Measurements from ENCODE around the gene P2RX4. TPM values are rescaled to one million over a fixed set of nuclear protein-coding genes. Genes with fewer than 3 reads are reported as not detected.
A peak's percentile ranks its signal among the peaks of the same experiment; 100 is the strongest.

Gene P2RX4
- total RNA-seq, 2 experiments from 2014 or later, result 10.8 to 17.7 TPM

- peaks cover 10% of the 10 kb centered on the region for H3K4me1 ChIP-seq (ENCODE audit: insufficient read depth, low read length, poor library complexity, severe bottlenecking)
- H3K9me2 ChIP-seq (ENCODE audit: insufficient read depth, low read length), result no peaks in the 10 kb centered on the region
- DNase-seq (ENCODE audit: low spot score), result no peak
- CTCF ChIA-PET (ENCODE audit: unreplicated experiment), result no interaction called here
- TF ChIP-seq CTCF (conservative IDR thresholded peaks at IDR 0.05; ENCODE audit: low read length) (no peak), EZH2phosphoT487 (IDR thresholded peaks at IDR 0.05; ENCODE audit: borderline replicate concordance, low read depth, low read length) (no peak)
- peak overlapping the region; percentile 93; the same call in 1 of the 2 replicates for H2AFZ ChIP-seq (ENCODE audit: low read length)
- H3K79me2 ChIP-seq (ENCODE audit: insufficient read depth, low read depth, low read length), result no peaks in the 10 kb centered on the region
- intact Hi-C loops (cut with micrococcal nuclease; ENCODE audit: unreplicated experiment), result loop anchor here (5.0 kb wide), 1 partner anchor 97 kb away; no protein-coding TSS in a partner anchor
- H3K27ac ChIP-seq (ENCODE audit: low read depth, low read length, poor library complexity, severe bottlenecking), result no peak overlapping the region
- no peaks in the 10 kb centered on the region for H3K36me3 ChIP-seq (ENCODE audit: insufficient read depth, low read length)
- H3K4me2 ChIP-seq (ENCODE audit: low read length), result peak overlapping the region; percentile 71
- peak overlapping the region; percentile 79 for H3K4me3 ChIP-seq (ENCODE audit: low read depth, low read length, poor library complexity, severe bottlenecking)
- no peaks in the 10 kb centered on the region for H3K9me3 ChIP-seq (ENCODE audit: low read length)
- POLR2A ChIA-PET, result interaction anchor here (0.6 kb wide), 1 partner anchor 25 kb away, joined by 3 read pairs; no protein-coding TSS in a partner anchor
- no peaks in the 10 kb centered on the region for H4K20me1 ChIP-seq (ENCODE audit: insufficient read depth, low read length)
- BruUV-seq (replicated peaks), result no TSS peak
Observed at GRCh38 chr12:121209221-121209620, 708 bp upstream of the P2RX4 start.

- no peak for DNase-seq (ENCODE audit: low spot score)
- TF ChIP-seq EZH2phosphoT487 (IDR thresholded peaks at IDR 0.05; ENCODE audit: borderline replicate concordance, low read depth, low read length) (no peak), CTCF (conservative IDR thresholded peaks at IDR 0.05; ENCODE audit: low read length) (no peak)
- Histone ChIP-seq H4K20me1 (ENCODE audit: insufficient read depth, low read length) (no peaks in the 10 kb centered on the region), H2AFZ (ENCODE audit: low read length) (no peak overlapping the region), H3K79me2 (ENCODE audit: insufficient read depth, low read depth, low read length) (no peaks in the 10 kb centered on the region), H3K4me1 (ENCODE audit: insufficient read depth, low read length, poor library complexity, severe bottlenecking) (peaks cover 10% of the 10 kb centered on the region), H3K9me3 (ENCODE audit: low read length) (no peaks in the 10 kb centered on the region), H3K27ac (ENCODE audit: low read depth, low read length, poor library complexity, severe bottlenecking) (no peak overlapping the region), H3K9me2 (ENCODE audit: insufficient read depth, low read length) (no peaks in the 10 kb centered on the region), H3K4me2 (ENCODE audit: low read length) (no peak overlapping the region), H3K4me3 (ENCODE audit: low read depth, low read length, poor library complexity, severe bottlenecking) (no peak overlapping the region), H3K36me3 (ENCODE audit: insufficient read depth, low read length) (no peaks in the 10 kb centered on the region)
- ChIA-PET POLR2A (interaction anchor here (0.9 kb wide), 1 partner anchor 9 kb away, joined by 3 read pairs; no protein-coding TSS in a partner anchor), CTCF (ENCODE audit: unreplicated experiment) (no interaction called here)
- intact Hi-C loops (cut with micrococcal nuclease; ENCODE audit: unreplicated experiment), result no loop called here
- BruUV-seq (replicated peaks), result no TSS peak
Observed at GRCh38 chr12:121212875-121213274, 2.9 kb downstream of the P2RX4 start.

- intact Hi-C loops (cut with micrococcal nuclease; ENCODE audit: unreplicated experiment), result no loop called here
- DNase-seq (ENCODE audit: low spot score), result no peak
- BruUV-seq (replicated peaks), result no TSS peak
- Histone ChIP-seq H3K79me2 (ENCODE audit: insufficient read depth, low read depth, low read length) (no peaks in the 10 kb centered on the region), H3K9me3 (ENCODE audit: low read length) (no peaks in the 10 kb centered on the region), H3K4me2 (ENCODE audit: low read length) (no peak overlapping the region), H2AFZ (ENCODE audit: low read length) (no peak overlapping the region), H3K4me1 (ENCODE audit: insufficient read depth, low read length, poor library complexity, severe bottlenecking) (peaks cover 9% of the 10 kb centered on the region), H3K9me2 (ENCODE audit: insufficient read depth, low read length) (no peaks in the 10 kb centered on the region), H4K20me1 (ENCODE audit: insufficient read depth, low read length) (no peaks in the 10 kb centered on the region), H3K4me3 (ENCODE audit: low read depth, low read length, poor library complexity, severe bottlenecking) (no peak overlapping the region), H3K36me3 (ENCODE audit: insufficient read depth, low read length) (no peaks in the 10 kb centered on the region), H3K27ac (ENCODE audit: low read depth, low read length, poor library complexity, severe bottlenecking) (no peak overlapping the region)
- POLR2A ChIA-PET, result no interaction called here
- CTCF ChIA-PET (ENCODE audit: unreplicated experiment), result no interaction called here
- TF ChIP-seq CTCF (conservative IDR thresholded peaks at IDR 0.05; ENCODE audit: low read length), result no peak
- TF ChIP-seq EZH2phosphoT487 (IDR thresholded peaks at IDR 0.05; ENCODE audit: borderline replicate concordance, low read depth, low read length), result no peak
Observed at GRCh38 chr12:121214166-121214777, 4.3 kb downstream of the P2RX4 start.
